MM.1S (cell line): ENCODE data around the gene DUSP1.

ENCODE experiments used
- EZH2 ChIP-seq: fragments of 300-600 bp; sonication (generic); optimal IDR thresholded peaks from 2 replicates; pipeline ENCODE3; 2017; ENCODE audit warnings: low read depth, mild to moderate bottlenecking, antibody characterized with exemption, low read length, mixed read lengths
- EZH2phosphoT487 ChIP-seq: fragments of 300-600 bp; sonication (generic); IDR thresholded peaks from 2 replicates; pipeline ENCODE4 v1.6.1; 2018; ENCODE audit warnings: antibody characterized with exemption, low read length
- TF ChIP-seq, protein P1 (sequence below): fragments of 300-600 bp; sonication (generic); IDR thresholded peaks from 2 replicates; pipeline ENCODE4 v1.5.1; 2016; ENCODE audit warnings: antibody characterized with exemption, low read length, mixed read lengths

- no peak for TF ChIP-seq EZH2
- no peak for TF ChIP-seq EZH2phosphoT487
- TF ChIP-seq, protein P1, sequence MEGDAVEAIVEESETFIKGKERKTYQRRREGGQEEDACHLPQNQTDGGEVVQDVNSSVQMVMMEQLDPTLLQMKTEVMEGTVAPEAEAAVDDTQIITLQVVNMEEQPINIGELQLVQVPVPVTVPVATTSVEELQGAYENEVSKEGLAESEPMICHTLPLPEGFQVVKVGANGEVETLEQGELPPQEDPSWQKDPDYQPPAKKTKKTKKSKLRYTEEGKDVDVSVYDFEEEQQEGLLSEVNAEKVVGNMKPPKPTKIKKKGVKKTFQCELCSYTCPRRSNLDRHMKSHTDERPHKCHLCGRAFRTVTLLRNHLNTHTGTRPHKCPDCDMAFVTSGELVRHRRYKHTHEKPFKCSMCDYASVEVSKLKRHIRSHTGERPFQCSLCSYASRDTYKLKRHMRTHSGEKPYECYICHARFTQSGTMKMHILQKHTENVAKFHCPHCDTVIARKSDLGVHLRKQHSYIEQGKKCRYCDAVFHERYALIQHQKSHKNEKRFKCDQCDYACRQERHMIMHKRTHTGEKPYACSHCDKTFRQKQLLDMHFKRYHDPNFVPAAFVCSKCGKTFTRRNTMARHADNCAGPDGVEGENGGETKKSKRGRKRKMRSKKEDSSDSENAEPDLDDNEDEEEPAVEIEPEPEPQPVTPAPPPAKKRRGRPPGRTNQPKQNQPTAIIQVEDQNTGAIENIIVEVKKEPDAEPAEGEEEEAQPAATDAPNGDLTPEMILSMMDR, result no peak
Measured at GRCh38 chr5:172745838-172746237, 25.2 kb downstream of the DUSP1 start.
